Myocyte (in vitro differentiated cells): ENCODE results near the gene EPO. TPM values are rescaled to one million over a fixed set of nuclear protein-coding genes. Genes with fewer than 3 reads are reported as not detected.
A peak's percentile ranks its signal among the peaks of the same experiment; 100 is the strongest.
"Not testable (repeated sequence)": the region's sequence is repeated elsewhere in the genome, so short reads cannot be mapped to it uniquely, and the experiment has no call there.

Experiments
- DNase-seq: peaks from one replicate; pipeline ENCODE4 v3.0.0-alpha.2; 2012; ENCODE audit warnings: low read depth
- total RNA-seq: library from RNA; depleted of rRNA; stranded (reverse); fragments of >200 nt; gene quantifications from 2 replicates; pipeline ENCODE4 v1.2.3, GENCODE V29; 2014

Gene EPO
- total RNA-seq, 1 donor from 2014 or later = 0.16 TPM

- no peak for DNase-seq
Observed at GRCh38 chr7:100731937-100732636, 11.8 kb downstream of the EPO start.

DNA sequence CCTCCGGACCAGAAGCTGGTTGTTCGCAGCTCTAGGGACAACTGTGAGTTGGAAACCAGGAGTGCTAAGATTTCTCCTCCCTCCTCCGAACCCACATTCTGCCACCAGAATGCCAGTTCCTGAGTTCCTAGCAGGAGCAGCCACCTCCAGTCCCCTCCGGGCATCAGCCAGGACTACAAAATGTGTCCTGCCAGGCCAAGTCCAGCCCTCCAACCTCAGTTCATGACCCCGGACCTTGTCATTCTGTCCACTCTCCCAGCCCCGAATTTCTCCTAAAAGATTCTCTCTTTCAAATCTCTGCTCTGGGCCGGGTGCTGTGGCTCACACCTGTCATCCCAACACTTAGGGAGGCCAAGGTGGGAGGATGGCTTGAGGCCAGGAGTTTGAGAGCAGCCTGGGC is 15.5 kb downstream of the EPO start:
- no peak for DNase-seq

GRCh38 chr7:100736671-100737070 is 16.4 kb downstream of the EPO start:
- DNase-seq = no peak

DNA sequence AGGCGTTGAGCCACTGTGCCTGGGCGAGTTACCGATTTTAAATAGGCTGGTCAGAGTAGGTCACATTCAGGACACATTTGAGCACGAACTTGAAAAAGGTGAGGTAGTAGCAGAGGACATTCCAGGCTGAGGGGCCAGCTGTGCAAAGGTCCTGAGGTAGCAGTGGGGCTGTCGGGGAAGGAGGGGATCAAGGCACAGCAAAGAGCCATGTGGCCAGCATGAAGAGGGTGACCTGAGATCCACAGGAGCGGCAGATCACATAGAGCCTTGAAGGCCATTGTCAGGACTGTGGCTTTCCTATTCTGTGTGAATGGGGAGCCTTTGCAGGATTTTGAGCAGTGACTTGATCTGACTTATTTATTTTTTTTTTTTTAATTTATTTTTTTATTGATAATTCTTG is 19.7 kb downstream of the EPO start:
- DNase-seq = no peak

GRCh38 chr7:100744605-100745004 is 24.3 kb downstream of the EPO start:
- DNase-seq = no peak

GRCh38 chr7:100745184-100745583 is 24.9 kb downstream of the EPO start:
- peak; percentile 50 for DNase-seq

DNA sequence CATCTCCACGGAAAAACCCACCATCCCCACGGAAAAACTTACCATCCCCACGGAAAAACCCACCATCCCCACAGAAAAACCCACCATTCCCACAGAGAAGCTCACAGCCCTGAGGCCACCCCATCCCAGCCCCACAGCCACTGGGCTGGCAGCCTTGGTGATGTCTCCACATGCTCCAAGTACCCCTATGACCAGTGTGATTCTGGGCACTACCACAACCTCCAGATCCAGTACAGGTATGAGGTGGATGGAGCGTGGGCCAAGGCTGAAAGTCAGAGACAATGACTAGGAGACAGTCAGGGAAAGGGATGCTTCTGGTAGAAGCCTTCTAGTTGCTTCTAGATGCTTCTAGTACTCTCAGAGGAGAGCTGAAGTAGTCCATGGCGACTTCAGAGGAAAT is 32.7 kb downstream of the EPO start:
- no peak for DNase-seq

- DNase-seq = no peak
Observed at GRCh38 chr7:100753750-100754149, 33.5 kb downstream of the EPO start.

GRCh38 chr7:100759357-100760171 is 39.3 kb downstream of the EPO start:
- DNase-seq = no peak

GRCh38 chr7:100762841-100763240 is 42.6 kb downstream of the EPO start:
- not testable (repeated sequence) for DNase-seq

- DNase-seq = peak; percentile 63
Observed at GRCh38 chr7:100763556-100764140, 43.4 kb downstream of the EPO start.

- DNase-seq = no peak
Observed at GRCh38 chr7:100764841-100765240, 44.6 kb downstream of the EPO start.

- DNase-seq = no peak
Observed at GRCh38 chr7:100765250-100765649, 45.0 kb downstream of the EPO start.

DNA sequence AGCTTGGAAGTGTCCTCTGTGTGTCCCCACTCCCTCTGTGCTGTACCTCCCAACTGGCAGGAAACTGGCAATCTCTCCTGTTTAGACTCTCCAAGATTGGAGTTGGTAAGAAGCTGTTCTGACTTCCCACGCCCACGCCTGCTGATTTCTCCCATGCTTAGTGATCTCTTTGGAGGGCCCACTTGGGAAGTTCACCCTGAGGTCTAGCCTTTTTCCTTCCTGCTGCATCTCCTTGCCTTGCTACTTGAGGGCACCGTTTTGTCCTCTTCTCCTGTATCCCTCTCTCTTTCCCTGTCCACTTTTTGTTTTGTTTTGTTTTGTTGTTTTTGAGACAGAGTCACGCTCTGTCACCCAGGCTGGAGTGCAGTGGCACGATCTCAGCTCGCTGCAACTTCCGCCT is 48.5 kb downstream of the EPO start:
- no peak for DNase-seq

Other genes with a start within 250 kb of the EPO start
- gene TSC22D4, start 241.3 kb upstream of the EPO start, total RNA-seq = 32.9 and 34.6 TPM in 2 replicates
- gene NYAP1, start 236.5 kb upstream of the EPO start, total RNA-seq = 0.05 TPM in 1 of 2 replicates, not detected in the other
- gene AGFG2, start 181.3 kb upstream of the EPO start, total RNA-seq = 10.5 and 11.7 TPM in 2 replicates
- 0.21 TPM in 1 of 2 replicates, not detected in the other for gene SAP25, start 146.6 kb upstream of the EPO start, total RNA-seq
- gene LRCH4, start 134.3 kb upstream of the EPO start, total RNA-seq = 63.1 and 99.7 TPM in 2 replicates
- gene FBXO24, start 134.1 kb upstream of the EPO start, total RNA-seq = 0.21 and 1.2 TPM in 2 replicates
- 14.1 and 16.6 TPM in 2 replicates for gene PCOLCE, start 118.1 kb upstream of the EPO start, total RNA-seq
- gene MOSPD3, start 107.9 kb upstream of the EPO start, total RNA-seq = 8.1 and 10.9 TPM in 2 replicates
- gene TFR2, start 78.9 kb upstream of the EPO start, total RNA-seq = not detected in 2 replicates
- not detected in 2 replicates for gene ACTL6B, start 64.0 kb upstream of the EPO start, total RNA-seq
- gene GNB2, start 46.7 kb upstream of the EPO start, total RNA-seq = 96.5 and 115 TPM in 2 replicates
- 25.8 and 30.4 TPM in 2 replicates for gene GIGYF1, start 26.2 kb upstream of the EPO start, total RNA-seq
- 36.2 and 46.9 TPM in 2 replicates for gene POP7, start 14.3 kb upstream of the EPO start, total RNA-seq
- gene ZAN, start 13.1 kb downstream of the EPO start, total RNA-seq = 0.05 TPM in 1 of 2 replicates, not detected in the other
- 63.7 and 84.1 TPM in 2 replicates for gene EPHB4, start 107.1 kb downstream of the EPO start, total RNA-seq
- 13.4 and 23.8 TPM in 2 replicates for gene SLC12A9, start 132.2 kb downstream of the EPO start, total RNA-seq
- gene TRIP6, start 146.9 kb downstream of the EPO start, total RNA-seq = 94.2 and 99.3 TPM in 2 replicates
- 44.7 and 55.7 TPM in 2 replicates for gene SRRT, start 154.6 kb downstream of the EPO start, total RNA-seq
- gene UFSP1, start 169.2 kb downstream of the EPO start, total RNA-seq = 8.5 and 14.3 TPM in 2 replicates
- 51.0 and 84.4 TPM in 2 replicates for gene ACHE, start 175.4 kb downstream of the EPO start, total RNA-seq
- not detected in 2 replicates for gene MUC3A, start 229.1 kb downstream of the EPO start, total RNA-seq
- gene MUC12, start 249.1 kb downstream of the EPO start, total RNA-seq = not detected in 2 replicates